CD4-positive, alpha-beta T cell (primary cell): ENCODE results near the gene PPP1R14C. TPM values are rescaled to one million over a fixed set of nuclear protein-coding genes. Genes with fewer than 3 reads are reported as not detected.

Experiments
- ATAC-seq: fragments of 200-7000 bp; cut with Tn5 transposase; one replicate; pipeline ENCODE4 v1.10.0; 2022; ENCODE audit warnings: mild to moderate bottlenecking; ENCODE audit not compliant: poor library complexity
- CTCF ChIA-PET: fragments of 350-600 bp; sonication (Branson Sonifier 250); formaldehyde crosslinking; loops from one replicate; lab custom pipeline; 2021; ENCODE audit warnings: antibody characterized with exemption, inconsistent platforms; lab: Charles Lee
- POLR2A ChIA-PET: fragments of 350-600 bp; sonication (Branson Sonifier 250); formaldehyde crosslinking; loops from one replicate; lab custom pipeline; 2021; ENCODE audit warnings: antibody characterized with exemption, inconsistent platforms; lab: Charles Lee
- DNase-seq, 14 experiments: peaks; one replicate each; pipeline ENCODE4 v3.0.0-alpha.2; 2013 to 2020; ENCODE audit warnings: mixed read lengths in 2 of 14
- H3K27ac ChIP-seq, 2 donors: one replicate each; pipeline versions ENCODE4 v1.5.1 to v1.7.0; 2013; ENCODE audit warnings: low read length in 2 of 2, low read depth in 1 of 2, mild to moderate bottlenecking in 1 of 2
- H3K27me3 ChIP-seq, 2 experiments: 1 replicate in 1 of 2; 2 replicates in 1 of 2; pipeline versions ENCODE4 v1.6.1 to v1.7.0; 2013; ENCODE audit warnings: low read length in 2 of 2, control low read depth in 1 of 2, mild to moderate bottlenecking in 1 of 2, moderate library complexity in 1 of 2; ENCODE audit not compliant: insufficient read depth in 2 of 2, control insufficient read depth in 1 of 2
- H3K36me3 ChIP-seq: one replicate; pipeline ENCODE4 v1.6.1; 2013; ENCODE audit warnings: low read length, control low read depth; ENCODE audit not compliant: insufficient read depth
- H3K4me1 ChIP-seq: one replicate; pipeline ENCODE4 v1.6.1; 2013; ENCODE audit warnings: low read length, control low read depth; ENCODE audit not compliant: insufficient read depth
- H3K4me3 ChIP-seq: one replicate; pipeline ENCODE4 v1.5.1; 2013; ENCODE audit warnings: mild to moderate bottlenecking, low read length, moderate library complexity
- H3K9me3 ChIP-seq, 2 experiments: 1 replicate in 1 of 2; 2 replicates in 1 of 2; pipeline versions ENCODE4 v1.6.1 to v1.7.0; 2013; ENCODE audit warnings: low read length in 2 of 2, mild to moderate bottlenecking in 2 of 2, control low read depth in 1 of 2, moderate library complexity in 1 of 2; ENCODE audit not compliant: control insufficient read depth in 1 of 2, insufficient read depth in 1 of 2
- H3K27ac Mint-ChIP-seq: one replicate; pipeline ENCODE4 v1.8.0; 2020; ENCODE audit warnings: mixed read lengths
- H3K27me3 Mint-ChIP-seq: one replicate; pipeline ENCODE4 v1.8.0; 2021; ENCODE audit warnings: mixed read lengths
- H3K36me3 Mint-ChIP-seq: one replicate; pipeline ENCODE4 v1.8.0; 2021; ENCODE audit warnings: low read depth, mixed read lengths
- H3K4me1 Mint-ChIP-seq: one replicate; pipeline ENCODE4 v1.8.0; 2021; ENCODE audit warnings: low read depth, mixed read lengths
- H3K4me3 Mint-ChIP-seq: one replicate; pipeline ENCODE4 v1.8.0; 2020; ENCODE audit warnings: mild to moderate bottlenecking, mixed read lengths
- H3K9me3 Mint-ChIP-seq: one replicate; pipeline ENCODE4 v1.8.0; 2020; ENCODE audit warnings: mixed read lengths
- CTCF ChIP-seq: fragments of 200-600 bp; IDR thresholded peaks from one replicate; pipeline ENCODE4 v1.8.0; 2022; ENCODE audit warnings: antibody characterized with exemption, mild to moderate bottlenecking
- intact Hi-C, 2 experiments: fragments of 100-400 bp; cut with DNase I in 1 of 2; cut with micrococcal nuclease in 1 of 2; formaldehyde crosslinking; loops; one replicate each; pipeline versions ENCODE4 v1.15.1 to v1.9.0; 2023 to 2025; cut with DNase I, micrococcal nuclease
- total RNA-seq, 174 experiments: library from RNA in 2 of 174; stranded (reverse) in 2 of 174; gene quantifications; one replicate each; pipeline ENCODE4 v1.2.3 and lab custom pipeline; 2021 to 2026

The PPP1R14C gene
- total RNA-seq, 2 experiments from 2014 or later, result not detected

- DNase-seq, result no peak
- no peak for ATAC-seq
- POLR2A ChIA-PET, result no interaction called here
- H3K4me3 Mint-ChIP-seq, result no peak overlapping the region
- H3K27me3 ChIP-seq, result peaks cover 0 to 3% of the 10 kb centered on the region in 2 experiments
- H3K4me1 Mint-ChIP-seq, result no peaks in the 10 kb centered on the region
- no peaks in the 10 kb centered on the region for H3K36me3 ChIP-seq
- H3K9me3 ChIP-seq, result peaks cover 0 to 5% of the 10 kb centered on the region in 2 experiments
- H3K27ac ChIP-seq, result no peak overlapping the region
- no peaks in the 10 kb centered on the region for H3K9me3 Mint-ChIP-seq
- intact Hi-C loops, result no loop called here
- no peak overlapping the region for H3K4me3 ChIP-seq
- CTCF ChIA-PET, result no interaction called here
- no peak for TF ChIP-seq CTCF
- H3K4me1 ChIP-seq, result no peaks in the 10 kb centered on the region
- no peak overlapping the region for H3K27ac Mint-ChIP-seq
- no peaks in the 10 kb centered on the region for H3K36me3 Mint-ChIP-seq
- H3K27me3 Mint-ChIP-seq, result peaks cover 22% of the 10 kb centered on the region
These were observed 111.9 kb downstream of the PPP1R14C start for GRCh38 chr6:150254770-150255169.

GRCh38 chr6:150255840-150256239 lies 113.0 kb downstream of the PPP1R14C start:
- Mint-ChIP-seq H3K27me3 (peaks cover 22% of the 10 kb centered on the region), H3K9me3 (no peaks in the 10 kb centered on the region), H3K36me3 (no peaks in the 10 kb centered on the region), H3K4me1 (no peaks in the 10 kb centered on the region), H3K4me3 (no peak overlapping the region), H3K27ac (no peak overlapping the region)
- no peak overlapping the region for H3K27ac ChIP-seq
- peaks cover 0 to 3% of the 10 kb centered on the region in 2 experiments for H3K27me3 ChIP-seq
- intact Hi-C loops, result no loop called here
- TF ChIP-seq CTCF, result no peak
- H3K36me3 ChIP-seq, result no peaks in the 10 kb centered on the region
- ATAC-seq, result no peak
- POLR2A ChIA-PET, result no interaction called here
- H3K4me1 ChIP-seq, result no peaks in the 10 kb centered on the region
- DNase-seq, result no peak
- CTCF ChIA-PET, result no interaction called here
- no peak overlapping the region for H3K4me3 ChIP-seq
- H3K9me3 ChIP-seq, result peaks cover 0 to 5% of the 10 kb centered on the region in 2 experiments

- ChIA-PET CTCF (interaction anchor here (0.6 kb wide), 1 partner anchor 21 kb away, joined by 3 read pairs; no protein-coding TSS in a partner anchor), POLR2A (no interaction called here)
- Histone ChIP-seq H3K9me3 (peaks cover 0 to 5% of the 10 kb centered on the region in 2 experiments), H3K27ac (no peak overlapping the region), H3K4me1 (no peaks in the 10 kb centered on the region), H3K4me3 (no peak overlapping the region), H3K27me3 (peaks cover 0 to 3% of the 10 kb centered on the region in 2 experiments), H3K36me3 (no peaks in the 10 kb centered on the region)
- Mint-ChIP-seq H3K36me3 (no peaks in the 10 kb centered on the region), H3K4me3 (no peak overlapping the region), H3K9me3 (no peaks in the 10 kb centered on the region), H3K27me3 (peaks cover 22% of the 10 kb centered on the region), H3K27ac (no peak overlapping the region), H3K4me1 (no peaks in the 10 kb centered on the region)
- DNase-seq (no peak), ATAC-seq (no peak)
- intact Hi-C loops, result no loop called here
- TF ChIP-seq CTCF, result no peak
These were observed 113.9 kb downstream of the PPP1R14C start for GRCh38 chr6:150256618-150257272.
